Measurements from ENCODE around the gene BCL6.
A peak's percentile ranks its signal among the peaks of the same experiment; 100 is the strongest.
"Not testable (repeated sequence)": the region's sequence is repeated elsewhere in the genome, so short reads cannot be mapped to it uniquely, and the experiment has no call there.

BCL6 gene

DNA sequence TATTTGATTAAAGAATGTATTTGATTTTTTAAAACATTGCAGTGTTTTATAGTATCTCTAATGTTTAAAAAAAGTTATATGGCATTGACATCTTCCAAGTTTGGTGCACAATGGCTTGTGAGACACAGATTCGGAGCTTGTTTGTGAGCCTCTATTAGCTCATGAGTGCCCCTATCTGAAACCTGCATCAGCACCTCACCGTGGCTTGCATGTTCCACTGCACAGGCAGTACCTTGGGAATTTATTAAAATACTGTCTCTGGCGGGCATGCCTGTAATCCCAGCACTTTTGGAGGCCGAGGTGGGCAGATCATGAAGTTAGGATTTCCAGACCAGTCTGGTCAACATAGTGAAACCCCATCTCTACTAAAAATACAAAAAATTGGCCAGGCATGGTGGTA is 36.1 kb downstream of the BCL6 start:
- no peak for FAIRE-seq

DNA sequence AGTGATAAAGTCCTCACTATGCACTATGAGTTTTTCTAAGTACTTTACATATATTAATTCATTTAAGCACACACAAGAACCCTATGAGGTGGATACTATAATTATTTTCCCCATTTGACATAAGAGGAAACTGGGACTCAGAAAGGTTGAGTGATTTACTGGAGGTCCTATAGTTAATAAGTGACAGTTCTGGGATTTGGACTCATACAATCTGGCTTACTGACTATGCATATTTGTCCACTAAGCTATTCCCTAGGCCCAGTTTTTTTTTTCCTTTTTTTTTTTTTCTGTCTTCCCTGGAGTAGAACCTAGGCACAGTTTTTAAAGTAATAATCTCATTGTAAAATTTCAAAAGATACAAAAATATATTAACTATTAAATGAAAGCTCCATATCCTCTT is 36.6 kb downstream of the BCL6 start:
- FAIRE-seq: no peak

DNA sequence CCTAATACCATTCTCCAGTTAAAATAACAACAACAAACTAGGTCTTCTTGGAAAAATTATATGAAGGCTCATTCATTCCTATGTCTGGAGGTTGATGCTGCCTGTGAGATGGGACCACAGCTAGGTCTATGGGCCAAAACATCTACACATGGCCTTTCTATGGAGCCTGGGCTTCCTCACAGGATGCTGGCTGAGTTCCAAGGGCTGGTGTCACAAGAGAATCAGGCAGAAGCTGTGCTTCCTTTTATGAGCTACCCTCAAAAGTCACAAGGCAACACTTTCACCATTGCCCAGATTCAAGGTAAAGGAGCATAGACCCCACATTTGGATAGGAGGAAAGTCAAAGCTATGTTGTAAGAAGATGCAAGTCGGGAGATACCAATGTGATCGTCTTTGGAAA is 38.3 kb downstream of the BCL6 start:
- FAIRE-seq: no peak

DNA sequence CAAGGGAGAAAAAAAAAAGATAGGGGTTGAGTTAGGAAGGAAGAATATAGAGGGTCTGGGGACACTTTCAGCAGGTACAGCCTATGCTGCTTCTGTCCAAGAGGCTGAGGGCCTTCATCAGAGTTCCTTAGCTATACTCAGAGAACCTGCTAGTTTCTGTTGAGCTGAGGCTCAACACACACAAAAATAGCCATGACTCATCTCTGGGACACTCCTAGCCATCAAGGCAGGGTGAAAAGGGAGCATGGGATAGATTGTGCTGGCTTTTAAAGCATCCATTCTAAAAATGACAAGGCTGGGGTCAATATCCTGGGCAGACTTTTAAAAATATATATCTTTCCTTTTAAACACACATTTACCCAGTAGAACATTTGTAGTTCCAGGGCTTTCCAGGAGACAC is 40.1 kb downstream of the BCL6 start:
- no peak for FAIRE-seq

DNA sequence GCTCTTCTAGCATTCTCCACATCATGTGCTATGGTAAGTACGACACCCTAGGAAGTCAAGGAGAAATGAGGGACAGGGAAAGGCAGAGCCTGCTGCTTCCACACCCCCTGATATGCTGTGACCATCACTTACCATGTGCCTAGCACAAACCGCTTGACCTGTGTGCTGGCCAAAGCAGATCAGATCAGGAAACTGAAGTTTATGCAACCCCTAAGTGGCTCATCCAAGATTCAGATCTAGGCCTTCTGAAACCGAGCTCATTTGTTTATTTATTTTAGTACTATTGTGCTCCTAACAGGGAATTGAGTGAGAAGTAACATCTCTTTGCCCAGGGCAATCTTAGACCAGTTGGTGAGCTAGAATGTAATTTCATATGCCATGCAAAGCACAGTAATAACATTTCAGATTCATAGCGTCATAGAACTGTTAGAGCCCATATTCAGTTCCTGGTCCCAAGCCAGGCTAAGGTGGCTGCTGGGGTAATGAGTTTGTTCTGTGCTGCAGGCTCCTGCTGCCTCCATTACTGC is 42.7 kb downstream of the BCL6 start, which contains the start of gene RTP2:
Gene RTP2 (minus strand): TSS at position 51 of the 527 bp plus-strand sequence. CDS start 429 bp downstream, outside the sequence.
- FAIRE-seq: no peak

DNA sequence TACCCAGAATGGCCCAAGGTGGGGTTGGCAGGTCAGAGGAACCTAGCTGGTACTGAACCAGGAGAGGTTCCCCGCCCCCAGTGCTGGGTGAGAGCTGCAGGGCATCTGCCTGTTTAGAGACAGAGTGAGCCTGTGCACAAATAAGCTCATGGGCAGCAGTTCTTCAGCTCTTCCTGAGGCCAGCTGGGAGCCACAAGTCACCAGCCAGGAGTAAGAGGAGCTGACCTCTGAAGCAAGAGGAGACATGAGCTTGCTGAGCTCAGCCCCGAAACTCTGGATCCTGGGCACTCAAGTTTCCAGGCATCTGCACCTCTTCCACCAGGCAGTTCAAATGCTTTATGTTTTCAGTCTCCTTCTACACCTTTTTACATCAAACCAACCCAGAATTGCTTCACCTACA is 45.0 kb downstream of the BCL6 start:
- FAIRE-seq: no peak

DNA sequence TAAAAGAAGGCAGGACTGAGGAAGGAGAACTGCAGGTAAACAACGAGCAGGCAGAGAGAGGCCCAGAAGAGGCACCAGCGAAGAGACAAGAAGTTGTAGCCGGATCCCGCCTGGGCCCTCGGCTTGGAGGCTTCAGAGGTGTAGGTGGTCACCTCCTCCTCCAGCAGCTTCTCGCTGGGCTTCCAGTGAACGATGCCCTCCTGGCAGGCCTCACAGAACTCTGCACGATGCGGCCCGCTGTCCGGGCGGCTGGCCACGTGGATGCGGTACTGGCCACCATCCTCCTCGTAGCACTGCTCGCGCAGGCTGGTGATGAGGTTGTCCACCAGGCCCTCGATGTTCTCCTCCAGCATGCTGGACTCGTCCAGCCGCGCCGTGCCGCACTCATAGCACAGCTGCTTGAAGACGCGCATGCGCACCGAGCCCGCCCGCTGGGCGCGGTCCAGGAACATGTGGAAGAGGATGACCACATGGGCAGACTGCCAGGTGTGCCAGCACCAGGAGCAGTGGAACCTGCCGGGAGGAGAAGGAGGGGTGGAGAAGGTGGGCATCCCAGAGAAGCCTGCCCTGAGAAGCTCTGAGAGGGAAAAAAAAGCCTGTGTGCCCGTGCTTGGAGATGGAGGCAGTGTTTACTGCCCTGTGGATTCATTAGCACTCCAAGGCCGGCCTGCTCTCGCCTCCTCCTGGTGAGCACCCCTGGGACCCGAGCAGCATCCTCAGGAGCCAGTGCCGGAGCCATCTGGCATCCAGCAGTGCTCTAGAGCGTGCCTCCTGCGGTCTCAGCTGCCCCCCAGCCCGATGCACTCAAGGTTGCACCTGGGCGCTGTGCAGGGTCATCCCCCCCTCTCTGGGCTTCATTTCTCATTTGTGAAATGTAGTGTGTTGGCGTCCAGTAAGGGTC is 46.5 kb downstream of the BCL6 start:
- no peak for FAIRE-seq

DNA sequence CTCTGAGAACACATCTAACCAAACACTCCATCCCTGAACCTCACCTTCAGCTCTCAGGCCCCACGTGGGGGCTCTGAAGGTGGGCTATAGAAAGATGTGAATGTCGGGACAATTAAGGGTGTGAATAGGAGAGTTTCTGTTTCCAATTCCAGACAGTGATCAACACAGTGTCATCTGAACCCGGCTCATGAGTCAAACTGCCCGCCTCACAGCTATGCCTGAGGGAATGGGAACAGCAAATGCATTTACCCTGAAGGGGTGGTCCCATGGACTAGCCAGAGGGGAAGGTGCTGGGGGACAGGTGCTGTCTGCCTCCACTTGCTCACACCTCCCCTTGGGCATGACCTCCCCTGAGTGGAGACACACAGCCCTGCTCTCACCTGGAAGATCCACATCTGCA is 49.2 kb downstream of the BCL6 start:
- FAIRE-seq: no peak

DNA sequence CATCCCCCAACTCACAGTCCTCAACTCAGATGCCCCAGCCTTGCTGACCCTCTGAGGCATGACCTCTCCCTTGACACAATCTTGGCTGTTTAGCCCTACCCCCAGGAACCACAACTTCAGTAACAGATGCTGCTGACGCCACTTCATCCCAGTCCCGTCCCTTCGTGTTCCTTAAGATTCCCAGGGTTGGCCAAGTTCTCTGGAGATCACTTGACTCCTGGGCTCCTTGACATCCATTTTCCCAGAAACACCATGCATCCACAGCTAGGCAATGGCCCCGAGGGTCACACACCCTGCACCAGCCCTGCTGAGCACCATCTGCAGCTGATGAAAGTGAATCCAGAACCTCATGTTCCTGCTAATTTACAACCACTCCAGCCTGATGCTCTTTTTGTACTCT is 49.8 kb downstream of the BCL6 start:
- FAIRE-seq: no peak

DNA sequence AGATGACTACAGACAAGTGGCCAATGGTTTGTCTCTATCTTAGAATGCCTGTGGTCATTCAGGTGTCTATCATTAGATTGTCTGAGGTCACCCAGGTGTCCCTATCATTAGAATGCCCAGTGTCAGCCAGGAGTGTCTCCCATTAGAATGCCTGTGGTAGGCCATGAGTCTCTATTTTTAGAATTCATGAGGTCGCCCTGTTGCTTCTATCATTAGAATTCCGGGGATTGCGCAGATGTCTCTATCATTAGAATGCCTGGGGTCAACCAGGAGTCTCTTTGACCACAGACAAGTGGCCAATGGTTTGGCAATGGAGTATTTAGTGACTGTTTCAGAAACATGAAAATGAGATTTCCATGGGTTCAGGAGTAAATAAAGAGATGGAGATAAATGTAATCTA is 50.5 kb downstream of the BCL6 start:
- FAIRE-seq: no peak

DNA sequence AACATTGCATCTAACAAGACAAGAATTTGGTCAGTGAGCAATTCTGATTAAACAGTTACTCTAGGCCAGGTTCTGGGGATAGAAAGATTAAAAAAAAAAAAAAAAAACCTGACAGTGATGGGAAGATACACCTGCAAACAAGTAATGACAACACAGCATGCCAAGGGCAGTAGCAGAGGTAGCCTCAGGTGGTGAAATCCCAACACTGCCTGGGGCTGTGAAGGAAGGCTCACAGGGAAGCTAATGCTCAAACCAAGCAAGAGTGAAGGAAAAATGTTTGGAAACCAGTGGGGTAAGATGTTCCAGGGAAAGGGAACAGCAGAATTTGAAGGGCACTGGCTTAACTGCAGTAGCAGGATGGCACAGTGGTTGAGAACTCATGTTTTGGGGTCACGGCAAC is 51.8 kb downstream of the BCL6 start:
- no peak for FAIRE-seq

DNA sequence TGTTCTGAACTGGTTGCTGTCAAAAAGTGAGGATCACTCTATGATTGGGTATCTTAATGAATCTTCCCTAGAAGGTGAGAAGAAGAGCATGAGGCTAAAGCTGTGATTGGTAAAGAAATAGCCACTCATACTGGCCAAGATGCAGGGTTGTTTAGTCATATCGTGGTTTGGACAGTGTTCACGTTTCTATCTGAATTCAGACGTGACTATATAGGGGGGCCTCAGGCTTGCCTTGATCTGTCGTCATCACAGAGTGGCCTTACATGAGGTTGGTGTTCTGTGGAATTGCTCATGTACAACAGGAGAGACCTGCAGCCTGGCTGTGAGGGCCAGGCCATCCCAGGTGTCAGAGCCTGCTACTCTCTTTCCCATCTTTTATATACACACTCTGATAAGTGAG is 55.3 kb downstream of the BCL6 start:
- no peak for FAIRE-seq

DNA sequence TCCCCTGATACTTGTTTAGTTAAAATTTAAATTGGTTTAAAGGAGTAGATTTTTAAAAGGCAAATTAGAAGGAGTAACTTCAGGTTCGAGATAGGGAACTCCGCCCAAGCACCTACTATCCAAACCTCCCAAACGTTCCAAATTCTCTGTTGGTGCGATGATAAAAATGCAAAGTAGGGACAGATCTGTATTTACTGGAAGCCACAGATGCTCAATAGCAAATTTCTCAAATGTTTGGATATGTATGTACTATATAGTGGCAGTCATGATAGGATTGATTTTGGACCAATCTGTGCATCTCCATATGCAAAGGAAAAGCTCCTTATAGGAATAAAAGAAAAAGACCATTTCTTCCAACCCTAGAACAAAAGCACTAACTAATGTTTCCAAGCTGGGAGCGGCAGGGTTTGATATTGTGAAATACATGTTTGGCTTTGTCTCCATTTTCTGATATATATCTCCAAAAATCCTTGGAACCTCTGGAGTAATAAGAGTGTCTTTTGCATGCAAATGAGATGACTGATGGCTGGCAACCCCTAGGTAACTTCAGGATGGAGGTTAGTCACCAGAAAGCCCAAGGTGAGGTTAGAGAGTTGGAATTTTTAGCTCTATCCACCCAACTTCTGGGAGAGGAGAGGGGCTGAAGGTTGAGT is 58.5 kb downstream of the BCL6 start:
- FAIRE-seq: no peak

DNA sequence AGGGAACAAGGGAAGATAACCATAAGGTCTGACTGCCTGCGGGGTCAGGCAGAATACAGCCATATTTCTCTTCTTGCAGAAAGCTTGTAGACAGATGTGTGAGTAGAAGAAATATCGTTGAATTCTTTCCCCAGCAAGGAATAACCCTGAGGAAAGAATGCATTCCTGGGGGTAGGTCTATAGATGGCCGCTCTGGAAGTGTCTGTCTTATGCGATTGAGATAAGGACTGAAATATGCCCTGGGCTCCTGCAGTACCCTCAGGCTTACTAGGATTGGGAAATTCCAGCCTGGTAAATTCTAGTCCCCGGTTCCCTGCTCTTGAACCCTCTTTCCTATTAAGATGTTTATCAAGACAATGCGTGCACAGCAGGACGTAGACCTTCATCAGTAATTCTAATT is 59.3 kb downstream of the BCL6 start:
- FAIRE-seq: no peak

DNA sequence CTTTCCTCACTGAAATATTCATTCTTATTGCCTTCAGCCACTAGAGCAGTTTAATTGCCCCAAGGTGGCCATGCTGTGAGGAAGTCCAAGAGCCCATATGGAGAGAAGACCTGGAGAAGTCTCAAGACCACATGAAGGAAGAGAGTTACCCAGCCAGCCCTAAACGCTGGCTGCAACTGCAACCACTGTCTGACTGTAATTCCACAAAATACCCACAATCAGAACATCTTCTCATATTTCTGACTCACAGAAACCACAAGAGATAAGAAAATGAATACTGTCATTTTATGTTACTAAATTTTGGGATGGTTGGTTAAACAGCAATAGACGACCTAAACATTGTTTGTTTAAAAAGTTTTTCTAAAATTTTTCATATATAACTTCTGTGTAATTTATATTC is 60.4 kb downstream of the BCL6 start:
- no peak for FAIRE-seq

DNA sequence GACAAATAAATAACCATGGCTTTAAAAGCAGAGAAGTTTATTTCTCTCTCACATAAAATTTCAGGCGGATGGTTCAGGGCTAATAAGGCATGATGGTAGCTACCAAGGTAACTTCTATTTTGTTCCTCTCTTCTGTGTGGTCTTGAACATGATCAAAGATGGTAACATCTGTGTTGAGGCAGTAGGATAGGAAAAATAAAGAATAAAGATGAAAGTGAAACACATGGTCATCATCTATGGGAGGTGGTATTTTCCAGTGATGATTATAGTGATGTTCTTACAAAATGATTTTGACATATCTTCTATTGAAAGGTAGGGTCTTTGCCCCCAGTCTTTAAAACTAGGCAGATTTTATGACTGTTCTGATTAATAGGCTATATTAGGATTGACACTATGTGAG is 60.8 kb downstream of the BCL6 start:
- no peak for FAIRE-seq

DNA sequence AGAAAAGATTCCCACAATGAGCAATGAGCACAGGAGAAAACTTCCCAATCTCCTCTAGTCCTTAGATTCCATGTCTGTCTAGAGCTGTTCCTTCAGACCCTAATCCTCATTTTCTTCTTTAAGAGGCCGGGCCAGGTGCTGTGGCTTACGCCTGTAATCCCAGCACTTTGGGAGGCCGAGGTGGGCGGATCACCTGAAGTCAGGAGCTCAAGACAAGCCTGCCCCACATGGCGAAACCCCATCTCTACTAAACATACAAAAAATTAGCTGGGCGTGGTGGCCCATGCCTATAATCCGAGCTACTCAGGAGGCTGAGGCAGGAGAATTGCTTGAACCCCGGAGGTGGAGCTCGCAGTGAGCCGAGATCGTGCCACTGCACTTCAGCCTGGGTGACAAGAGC is 63.5 kb downstream of the BCL6 start:
- not testable (repeated sequence) for FAIRE-seq

DNA sequence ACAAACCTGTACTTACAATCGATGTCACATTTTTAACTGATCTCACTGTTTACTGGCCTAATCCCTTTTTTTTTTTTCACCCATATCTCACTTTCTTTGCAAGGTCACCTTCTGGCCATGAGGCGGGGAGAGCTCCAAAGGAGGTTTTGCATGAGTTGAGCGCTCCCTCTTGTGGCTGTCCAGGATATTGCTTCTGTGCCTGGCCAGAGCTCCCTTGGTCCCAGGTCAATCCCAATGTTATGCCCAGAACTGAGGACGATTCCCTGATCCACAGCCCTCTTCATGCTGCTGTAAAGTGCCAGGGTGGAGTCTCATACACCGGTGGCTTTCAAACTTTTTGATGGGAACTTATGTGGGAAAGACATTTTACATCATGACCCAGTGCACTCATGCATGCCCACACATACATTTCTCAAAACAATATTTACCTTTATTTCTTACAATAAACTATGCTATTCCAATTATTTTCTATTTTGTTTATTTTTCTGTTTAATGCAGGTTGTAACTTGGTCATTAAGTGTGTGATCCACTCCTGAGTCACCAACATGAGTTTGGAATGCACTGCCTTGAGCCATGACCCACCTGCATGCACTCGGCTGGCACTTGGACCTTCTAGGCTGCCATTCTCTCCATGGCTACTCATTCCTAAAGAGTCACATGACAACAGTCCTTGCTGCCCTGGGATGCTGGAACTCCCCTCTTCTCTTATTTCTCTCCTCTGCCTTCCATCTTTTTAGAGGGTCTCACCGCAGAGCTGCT is 65.5 kb downstream of the BCL6 start:
- no peak for FAIRE-seq

DNA sequence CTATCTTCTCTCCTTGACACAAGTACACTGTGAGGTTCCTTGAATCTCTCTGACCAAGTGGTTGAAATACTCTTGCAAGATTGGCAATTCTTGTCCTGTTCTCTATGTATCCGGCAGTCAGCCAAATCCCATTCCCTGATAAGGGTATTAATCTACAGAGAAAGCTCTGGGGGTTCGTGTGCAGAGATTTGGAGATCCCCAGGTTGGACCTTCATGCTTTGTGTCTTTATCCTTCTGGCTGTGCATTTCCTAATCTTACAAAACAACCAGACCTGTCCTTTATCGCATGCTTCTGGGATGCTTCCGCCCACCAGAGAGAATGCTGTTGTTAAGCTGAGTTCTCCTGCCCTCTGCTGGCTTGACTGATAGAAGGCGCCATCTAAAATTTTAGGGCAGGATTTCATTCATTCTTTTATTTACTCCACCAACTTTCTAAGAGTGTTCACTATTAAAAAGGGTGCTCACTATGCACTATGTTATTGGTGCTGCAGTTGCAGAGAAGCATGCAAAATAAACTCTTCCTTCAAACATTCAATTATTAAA is 66.5 kb downstream of the BCL6 start:
- peak; percentile 15 for FAIRE-seq

DNA sequence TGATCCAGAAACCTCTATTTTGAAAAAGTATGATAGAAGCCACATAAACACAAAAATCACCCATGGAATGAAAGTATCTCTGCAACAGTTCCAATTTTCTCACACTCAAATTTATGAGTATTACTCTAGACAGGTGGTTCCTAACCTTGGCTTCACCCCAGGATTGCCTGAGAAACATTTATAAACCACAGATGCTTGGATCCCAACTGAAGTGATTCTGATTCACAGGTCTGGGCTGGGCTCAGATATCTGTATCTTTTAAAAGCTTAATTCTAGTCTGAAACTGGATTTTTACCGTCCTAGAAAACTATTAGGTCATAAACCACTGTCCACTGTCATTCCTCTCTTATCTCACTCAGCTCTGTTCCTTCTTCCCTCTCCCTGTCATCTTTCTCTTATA is 67.7 kb downstream of the BCL6 start:
- FAIRE-seq: no peak

DNA sequence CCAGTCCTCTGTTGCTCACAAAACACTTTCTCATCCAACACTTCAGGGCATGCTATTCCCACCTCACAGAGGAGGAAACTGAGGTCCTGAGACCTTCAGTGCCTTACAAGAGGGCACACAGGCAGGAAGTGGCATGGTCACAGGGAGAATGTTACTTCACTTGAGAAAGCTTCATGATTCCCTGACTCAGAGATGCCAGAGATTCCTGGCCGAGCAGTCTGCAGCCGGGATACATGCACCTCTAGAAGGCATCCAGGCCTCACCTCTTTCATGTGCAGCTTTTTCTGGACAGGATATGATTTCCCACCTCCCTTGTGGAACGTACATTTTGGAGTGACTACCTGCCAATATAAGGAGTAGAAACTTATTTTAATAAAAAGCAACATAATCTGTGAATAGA is 72.3 kb downstream of the BCL6 start:
- FAIRE-seq: no peak

Measured in endometrium (tissue), 2 donors.